Testis (tissue), 2 donors: ENCODE results near the gene SUPT3H.

ENCODE experiments used
- POLR2A ChIP-seq: fragments of 450-650 bp; IDR thresholded peaks from one replicate; pipeline ENCODE4 v1.6.1; 2017; ENCODE audit warnings: antibody characterized with exemption, mild to moderate bottlenecking, moderate library complexity
- TF ChIP-seq, protein P1 (sequence below), 3 experiments: fragments of 450-650 bp in 2 of 3; fragments of 200-600 bp in 1 of 3; sonication (generic) in 1 of 3; IDR thresholded peaks; one replicate each; pipeline ENCODE4 v1.5.1; 2016 to 2019; ENCODE audit warnings: antibody characterized with exemption in 3 of 3, mild to moderate bottlenecking in 2 of 3, moderate library complexity in 1 of 3

DNA sequence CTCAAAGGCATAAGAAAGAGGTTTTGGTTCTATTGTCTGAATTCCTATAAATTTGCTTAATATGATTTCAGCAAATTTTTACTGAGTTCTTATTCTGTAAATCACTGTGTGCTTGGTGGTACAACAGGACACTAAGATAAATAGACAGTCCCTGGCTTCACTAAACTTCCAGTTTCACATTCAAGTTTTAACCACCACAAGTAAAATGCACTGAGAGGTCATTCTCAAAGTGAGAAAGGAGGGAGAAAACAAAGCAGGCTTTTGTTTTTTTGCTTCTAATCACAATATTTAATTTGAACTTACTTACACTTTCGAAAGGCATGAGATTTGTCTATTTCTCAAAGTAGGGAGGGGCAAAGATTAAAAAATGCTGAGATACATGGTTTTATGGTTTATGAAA is 544.5 kb downstream of the SUPT3H start:
- TF ChIP-seq POLR2A = no peak
- TF ChIP-seq, protein P1, sequence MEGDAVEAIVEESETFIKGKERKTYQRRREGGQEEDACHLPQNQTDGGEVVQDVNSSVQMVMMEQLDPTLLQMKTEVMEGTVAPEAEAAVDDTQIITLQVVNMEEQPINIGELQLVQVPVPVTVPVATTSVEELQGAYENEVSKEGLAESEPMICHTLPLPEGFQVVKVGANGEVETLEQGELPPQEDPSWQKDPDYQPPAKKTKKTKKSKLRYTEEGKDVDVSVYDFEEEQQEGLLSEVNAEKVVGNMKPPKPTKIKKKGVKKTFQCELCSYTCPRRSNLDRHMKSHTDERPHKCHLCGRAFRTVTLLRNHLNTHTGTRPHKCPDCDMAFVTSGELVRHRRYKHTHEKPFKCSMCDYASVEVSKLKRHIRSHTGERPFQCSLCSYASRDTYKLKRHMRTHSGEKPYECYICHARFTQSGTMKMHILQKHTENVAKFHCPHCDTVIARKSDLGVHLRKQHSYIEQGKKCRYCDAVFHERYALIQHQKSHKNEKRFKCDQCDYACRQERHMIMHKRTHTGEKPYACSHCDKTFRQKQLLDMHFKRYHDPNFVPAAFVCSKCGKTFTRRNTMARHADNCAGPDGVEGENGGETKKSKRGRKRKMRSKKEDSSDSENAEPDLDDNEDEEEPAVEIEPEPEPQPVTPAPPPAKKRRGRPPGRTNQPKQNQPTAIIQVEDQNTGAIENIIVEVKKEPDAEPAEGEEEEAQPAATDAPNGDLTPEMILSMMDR (IDR thresholded peaks at IDR 0.05) = no peak
